Activated CD4-positive, CD25-positive, alpha-beta regulatory T cell (primary cell): ENCODE results near the gene SYNJ2BP.

Source experiments
- DNase-seq, 4 experiments: peaks; one replicate each; lab custom pipeline; 2025; lab: John Stamatoyannopoulos, UW

SYNJ2BP gene

GRCh38 chr14:70391493-70392391 lies 25.1 kb downstream of the SYNJ2BP start:
- DNase-seq = no peak

DNA sequence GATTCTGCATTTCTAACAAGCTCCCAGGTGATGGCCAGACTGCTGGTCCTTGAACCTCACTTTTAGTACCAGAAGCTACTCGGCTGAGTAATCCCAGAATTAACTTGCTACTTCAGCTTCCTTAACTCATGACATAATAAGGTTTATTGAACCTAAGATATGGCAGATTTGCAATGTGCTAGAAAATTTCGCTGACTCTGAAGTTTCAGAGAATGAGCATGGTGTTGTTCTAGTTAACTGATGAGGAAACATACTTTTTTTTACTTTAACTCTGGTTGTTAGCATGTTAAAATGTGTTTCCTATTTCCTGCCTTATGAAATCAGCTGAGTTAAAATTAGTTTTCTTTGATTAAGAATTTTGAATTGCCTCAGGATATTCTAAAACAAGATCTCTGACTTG lies 34.4 kb downstream of the SYNJ2BP start:
- DNase-seq = no peak

DNA sequence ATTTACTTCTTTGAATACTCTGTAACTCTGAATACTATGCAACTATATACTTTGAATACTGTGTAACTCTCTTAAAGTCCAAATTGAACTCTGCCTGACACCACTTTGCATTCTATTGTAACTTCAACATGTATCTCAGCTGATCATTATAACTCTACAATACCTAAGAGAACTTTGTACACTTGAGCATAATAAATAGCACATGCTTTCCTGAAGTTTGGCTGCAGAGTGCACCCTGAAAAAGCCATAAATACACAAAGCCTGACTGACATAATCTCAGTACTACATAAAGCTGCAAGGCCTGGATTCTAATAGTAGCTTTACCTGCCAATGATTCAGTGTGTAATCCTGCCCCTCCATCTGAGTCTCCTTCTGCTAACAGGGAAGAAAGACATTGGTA lies 36.1 kb downstream of the SYNJ2BP start:
- no peak for DNase-seq

- DNase-seq = no peak
Measured at GRCh38 chr14:70378696-70379095, 38.2 kb downstream of the SYNJ2BP start.
